IPS DF 6.9 (cell line): ENCODE data around the gene JCAD.

Experiments
- DNase-seq: peaks from one replicate; pipeline ENCODE4 v3.0.0-alpha.2; 2013; ENCODE audit warnings: low read depth, low spot score
- H3K27ac ChIP-seq: one replicate; pipeline ENCODE4 v1.5.1; 2013; ENCODE audit warnings: low read length, control low read depth
- H3K27me3 ChIP-seq: 2 replicates; pipeline ENCODE4 v1.6.1; 2013; ENCODE audit warnings: mild to moderate bottlenecking, low read length; ENCODE audit not compliant: control insufficient read depth, insufficient read depth
- H3K36me3 ChIP-seq: 2 replicates; pipeline ENCODE4 v1.6.1; 2013; ENCODE audit warnings: low read length; ENCODE audit not compliant: control insufficient read depth, insufficient read depth
- H3K4me1 ChIP-seq: 2 replicates; pipeline ENCODE4 v1.6.1; 2013; ENCODE audit warnings: low read length; ENCODE audit not compliant: control insufficient read depth, insufficient read depth
- H3K4me3 ChIP-seq: 2 replicates; pipeline ENCODE4 v1.5.1; 2013; ENCODE audit warnings: mild to moderate bottlenecking, low read length
- H3K9me3 ChIP-seq: 2 replicates; pipeline ENCODE4 v1.6.1; 2013; ENCODE audit warnings: low read length, inconsistent platforms; ENCODE audit not compliant: control insufficient read depth, insufficient read depth
- WGBS: extraction: QIAGEN DNeasy Blood & Tissue Kit; methylation state at CpG from one replicate; pipeline ENCODE4 v1.1.7; 2013; ENCODE audit warnings: mixed read lengths, missing lambda C conversion rate; ENCODE audit not compliant: insufficient read length, insufficient coverage; 5-methylcytosine and 5-hydroxymethylcytosine counted together

Gene JCAD

DNA sequence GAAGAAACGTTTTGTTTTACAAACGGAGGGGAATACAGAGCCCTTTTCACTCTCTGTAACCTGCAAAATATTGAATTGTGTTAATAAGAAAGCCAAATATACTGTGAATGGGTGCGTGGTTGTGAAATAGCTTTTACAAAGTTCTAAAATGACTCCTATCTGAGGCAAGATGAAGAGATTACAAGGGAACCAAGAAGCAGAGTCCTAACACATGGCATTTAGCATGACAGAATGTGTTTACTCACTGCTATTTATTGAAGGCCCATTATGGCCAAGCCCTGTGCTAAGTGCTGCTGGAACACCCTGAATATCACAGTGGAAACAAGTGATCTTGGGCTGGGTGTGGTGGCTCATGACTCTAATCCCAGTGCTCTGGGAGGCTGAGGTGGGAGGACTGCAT, 12.9 kb downstream of the JCAD start:
- Histone ChIP-seq H3K27me3 (no peaks in the 10 kb centered on the region), H3K4me3 (no peak overlapping the region), H3K9me3 (no peaks in the 10 kb centered on the region), H3K4me1 (0 out of 2 replicates have a peak, but pooled peaks cover 3% of the 10 kb centered on the region), H3K36me3 (no peaks in the 10 kb centered on the region), H3K27ac (no peak overlapping the region)
- DNase-seq: no peak
- no CpG with 5 or more reads among the region's 3 CpGs for WGBS

DNA sequence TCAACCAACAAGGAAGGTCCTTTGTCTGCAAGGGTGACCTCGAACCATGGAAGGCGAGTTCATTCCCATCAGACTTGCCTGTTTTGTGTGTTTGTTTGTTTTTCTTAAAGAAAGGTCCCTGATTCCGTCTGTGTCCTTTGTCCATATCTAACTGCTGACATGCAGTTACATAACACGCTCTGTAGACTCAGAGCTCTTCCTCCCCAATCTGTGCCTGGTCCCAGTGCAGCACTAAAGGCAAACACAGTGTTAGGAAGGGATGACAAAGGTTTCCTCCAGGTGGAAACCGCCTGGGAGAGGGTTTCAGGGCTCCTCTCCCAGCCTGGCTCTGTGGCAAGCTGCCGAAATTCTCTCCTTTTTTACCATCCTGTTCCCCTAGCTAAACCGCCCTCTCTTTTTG, 13.4 kb downstream of the JCAD start:
- Histone ChIP-seq H3K9me3 (no peaks in the 10 kb centered on the region), H3K27ac (no peak overlapping the region), H3K27me3 (no peaks in the 10 kb centered on the region), H3K36me3 (no peaks in the 10 kb centered on the region), H3K4me3 (no peak overlapping the region), H3K4me1 (0 out of 2 replicates have a peak, but pooled peaks cover 3% of the 10 kb centered on the region)
- no CpG with 5 or more reads among the region's 7 CpGs for WGBS
- no peak for DNase-seq

DNA sequence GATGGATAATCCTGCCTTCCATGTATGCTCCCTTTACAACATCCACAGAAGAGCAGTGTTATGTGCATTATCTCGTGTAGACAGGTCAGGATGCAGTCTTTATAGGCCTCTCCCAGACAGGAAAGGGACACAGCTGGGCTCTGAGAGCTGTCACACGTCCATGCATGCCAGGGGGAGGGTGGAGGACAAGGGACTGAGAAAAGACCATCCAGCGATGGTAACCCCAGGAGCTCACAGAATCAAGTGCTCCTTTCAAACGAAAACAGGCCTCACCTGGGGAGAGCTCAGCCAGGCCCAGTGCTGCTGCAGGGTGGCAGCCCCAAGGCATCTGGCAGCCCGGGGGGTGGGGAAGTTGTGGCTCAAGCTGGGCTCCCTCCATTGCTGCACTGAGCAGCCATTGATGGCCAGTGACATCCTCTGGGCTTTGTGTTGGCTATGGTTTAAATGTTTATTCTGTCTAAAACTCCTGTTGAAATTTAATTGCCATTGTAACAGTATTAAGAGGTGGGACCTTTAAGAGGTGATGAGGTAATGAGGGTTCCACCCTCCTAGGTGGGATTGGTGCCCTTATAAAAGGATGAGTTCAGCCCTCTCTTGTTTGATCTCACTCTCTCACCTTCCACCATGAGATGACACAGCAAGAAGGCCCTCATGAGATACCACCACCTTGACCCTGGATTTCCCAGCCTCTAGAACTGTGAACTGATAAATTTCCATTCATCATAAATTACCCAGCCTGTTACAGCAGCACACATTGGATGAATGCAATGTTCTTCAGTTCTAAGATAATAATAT, 15.7 kb downstream of the JCAD start:
- no peaks in the 10 kb centered on the region for H3K4me1 ChIP-seq
- WGBS: no CpG with 5 or more reads among the region's 5 CpGs
- H3K27me3 ChIP-seq: no peaks in the 10 kb centered on the region
- H3K27ac ChIP-seq: no peak overlapping the region
- DNase-seq: no peak
- no peaks in the 10 kb centered on the region for H3K9me3 ChIP-seq
- no peak overlapping the region for H3K4me3 ChIP-seq
- no peaks in the 10 kb centered on the region for H3K36me3 ChIP-seq

DNA sequence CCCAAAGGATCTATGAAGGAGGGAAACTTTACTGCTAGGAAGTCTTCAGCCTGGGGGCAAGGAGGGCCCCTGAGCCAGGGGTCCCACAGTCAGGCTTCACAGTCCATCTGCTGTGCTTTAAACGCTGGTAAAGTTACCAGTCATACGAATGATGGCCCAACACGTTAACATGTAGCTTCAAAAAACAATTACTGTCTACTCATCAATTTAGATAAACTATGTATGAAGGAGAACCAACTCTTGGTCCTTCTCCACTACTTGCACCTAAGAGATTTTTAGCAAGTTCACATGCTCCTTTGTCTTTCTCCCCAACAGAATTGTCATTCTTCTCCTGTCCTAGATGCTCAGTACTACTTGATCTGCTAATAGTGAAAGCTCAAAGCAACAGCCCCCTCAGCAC, 16.6 kb downstream of the JCAD start:
- WGBS: no CpG with 5 or more reads among the region's 3 CpGs
- Histone ChIP-seq H3K36me3 (no peaks in the 10 kb centered on the region), H3K9me3 (no peaks in the 10 kb centered on the region), H3K27ac (no peak overlapping the region), H3K27me3 (no peaks in the 10 kb centered on the region), H3K4me3 (no peak overlapping the region), H3K4me1 (no peaks in the 10 kb centered on the region)
- DNase-seq: no peak

DNA sequence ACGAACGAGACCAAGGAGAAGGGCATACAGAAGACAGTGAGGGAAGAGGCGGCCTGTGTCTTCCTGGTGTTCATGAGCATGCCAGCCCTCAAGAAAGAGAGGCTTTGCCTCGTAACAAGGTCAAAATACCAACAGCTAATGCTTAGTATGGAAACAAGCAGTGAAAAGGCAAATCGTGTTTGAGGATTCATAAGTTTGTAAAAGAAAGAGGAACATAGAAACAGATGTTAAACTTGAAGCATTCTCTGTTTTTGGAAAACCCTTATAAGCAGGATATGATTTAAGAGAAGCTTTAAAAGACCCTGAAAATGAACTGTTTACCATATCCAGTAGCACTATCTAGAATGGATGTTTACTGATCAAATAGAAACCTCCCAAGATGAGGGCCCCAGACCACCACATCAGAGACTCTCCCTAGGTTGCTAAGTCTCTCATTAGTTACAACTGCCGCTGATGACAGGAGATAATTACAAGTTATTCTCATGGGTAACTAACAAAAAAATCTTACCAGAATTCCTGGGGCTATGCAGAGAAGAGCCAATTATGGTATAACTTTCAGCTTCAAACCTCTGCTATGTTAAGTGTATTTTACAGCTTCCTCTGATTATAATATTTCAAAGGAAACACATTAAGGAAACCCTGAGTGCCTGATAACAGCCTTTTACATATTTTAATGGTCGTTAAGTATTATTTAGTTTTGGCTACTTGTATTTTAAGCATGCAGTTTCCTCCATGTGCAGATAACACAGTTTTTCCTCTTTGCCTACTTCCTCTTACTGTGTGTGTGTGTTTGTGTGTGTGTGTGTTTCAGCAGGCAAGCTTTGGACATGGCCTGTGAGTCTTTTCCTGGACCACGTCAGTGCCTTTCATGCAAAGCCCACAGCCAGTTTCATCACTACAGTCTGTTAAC, 17.9 kb downstream of the JCAD start:
- no peaks in the 10 kb centered on the region for H3K27me3 ChIP-seq
- H3K9me3 ChIP-seq: no peaks in the 10 kb centered on the region
- no peak overlapping the region for H3K27ac ChIP-seq
- DNase-seq: no peak
- no peak overlapping the region for H3K4me3 ChIP-seq
- H3K4me1 ChIP-seq: no peaks in the 10 kb centered on the region
- no peaks in the 10 kb centered on the region for H3K36me3 ChIP-seq
- no CpG with 5 or more reads among the region's 8 CpGs for WGBS

DNA sequence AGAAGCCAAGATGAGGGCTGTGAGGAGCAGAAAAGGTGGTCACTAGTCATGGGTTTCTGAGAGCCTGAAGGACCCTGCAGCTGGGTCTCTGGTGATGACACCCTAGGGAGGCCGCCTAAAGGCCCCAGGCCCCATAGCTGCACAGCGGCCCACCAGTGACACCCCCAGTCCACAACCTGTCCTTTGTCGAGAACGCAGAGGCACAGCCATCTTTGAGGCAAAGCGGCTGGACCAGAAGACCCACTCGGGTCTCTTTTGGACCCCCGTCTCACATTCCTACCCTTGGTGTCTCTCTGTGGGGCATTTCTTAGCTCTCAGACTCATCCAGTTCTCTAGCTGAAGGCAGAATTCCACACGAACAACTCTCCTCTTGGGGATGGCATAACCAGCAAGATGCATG, 18.8 kb downstream of the JCAD start:
- H3K27me3 ChIP-seq: no peaks in the 10 kb centered on the region
- no peak overlapping the region for H3K4me3 ChIP-seq
- H3K36me3 ChIP-seq: no peaks in the 10 kb centered on the region
- no peaks in the 10 kb centered on the region for H3K4me1 ChIP-seq
- H3K27ac ChIP-seq: no peak overlapping the region
- no peak for DNase-seq
- WGBS: no CpG with 5 or more reads among the region's 8 CpGs
- H3K9me3 ChIP-seq: no peaks in the 10 kb centered on the region

DNA sequence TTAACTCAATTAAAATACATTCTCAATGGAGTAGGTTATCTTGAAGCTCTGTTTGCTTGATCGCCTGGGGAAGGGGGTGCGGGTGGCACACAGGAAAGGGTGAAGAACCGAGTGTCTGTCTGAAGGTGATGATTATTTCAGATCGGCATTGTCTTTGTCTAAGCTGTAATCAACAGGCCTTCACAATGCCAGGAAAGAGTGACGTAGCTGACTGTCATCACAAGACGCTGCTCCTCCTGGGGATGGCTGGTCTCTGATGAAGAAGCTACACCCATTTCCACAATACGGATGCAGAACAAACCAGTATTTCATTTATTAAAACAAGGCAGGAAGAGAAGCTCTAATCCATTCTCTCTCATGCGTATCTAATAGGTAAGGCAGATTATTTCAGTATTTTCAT, 19.4 kb downstream of the JCAD start:
- no peak overlapping the region for H3K4me3 ChIP-seq
- no peak overlapping the region for H3K27ac ChIP-seq
- H3K9me3 ChIP-seq: no peaks in the 10 kb centered on the region
- no peaks in the 10 kb centered on the region for H3K36me3 ChIP-seq
- H3K27me3 ChIP-seq: no peaks in the 10 kb centered on the region
- no peaks in the 10 kb centered on the region for H3K4me1 ChIP-seq
- no peak for DNase-seq
- WGBS: no CpG with 5 or more reads among the region's 8 CpGs

DNA sequence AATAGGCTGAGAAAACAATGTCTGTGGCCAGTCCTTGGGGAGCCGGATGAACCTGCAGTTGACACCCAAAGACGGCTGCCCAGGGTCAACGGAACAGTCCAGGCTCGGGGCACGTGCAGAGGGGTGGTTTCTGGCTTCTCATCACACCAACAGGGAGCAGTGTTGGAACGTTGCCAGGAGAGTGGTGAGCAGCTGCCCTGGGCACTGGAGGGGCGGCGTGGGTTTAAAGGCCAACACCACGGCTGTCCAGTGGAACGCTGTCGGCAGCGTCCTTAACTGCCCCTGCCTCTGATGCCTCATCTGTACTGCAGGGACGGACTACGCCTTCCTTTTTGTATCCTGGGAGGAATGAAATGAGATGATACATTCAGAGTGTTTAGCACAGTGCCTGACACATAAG, 19.8 kb downstream of the JCAD start:
- no peak for DNase-seq
- no peak overlapping the region for H3K4me3 ChIP-seq
- H3K9me3 ChIP-seq: no peaks in the 10 kb centered on the region
- no CpG with 5 or more reads among the region's 14 CpGs for WGBS
- no peak overlapping the region for H3K27ac ChIP-seq
- H3K4me1 ChIP-seq: no peaks in the 10 kb centered on the region
- H3K36me3 ChIP-seq: no peaks in the 10 kb centered on the region
- no peaks in the 10 kb centered on the region for H3K27me3 ChIP-seq

DNA sequence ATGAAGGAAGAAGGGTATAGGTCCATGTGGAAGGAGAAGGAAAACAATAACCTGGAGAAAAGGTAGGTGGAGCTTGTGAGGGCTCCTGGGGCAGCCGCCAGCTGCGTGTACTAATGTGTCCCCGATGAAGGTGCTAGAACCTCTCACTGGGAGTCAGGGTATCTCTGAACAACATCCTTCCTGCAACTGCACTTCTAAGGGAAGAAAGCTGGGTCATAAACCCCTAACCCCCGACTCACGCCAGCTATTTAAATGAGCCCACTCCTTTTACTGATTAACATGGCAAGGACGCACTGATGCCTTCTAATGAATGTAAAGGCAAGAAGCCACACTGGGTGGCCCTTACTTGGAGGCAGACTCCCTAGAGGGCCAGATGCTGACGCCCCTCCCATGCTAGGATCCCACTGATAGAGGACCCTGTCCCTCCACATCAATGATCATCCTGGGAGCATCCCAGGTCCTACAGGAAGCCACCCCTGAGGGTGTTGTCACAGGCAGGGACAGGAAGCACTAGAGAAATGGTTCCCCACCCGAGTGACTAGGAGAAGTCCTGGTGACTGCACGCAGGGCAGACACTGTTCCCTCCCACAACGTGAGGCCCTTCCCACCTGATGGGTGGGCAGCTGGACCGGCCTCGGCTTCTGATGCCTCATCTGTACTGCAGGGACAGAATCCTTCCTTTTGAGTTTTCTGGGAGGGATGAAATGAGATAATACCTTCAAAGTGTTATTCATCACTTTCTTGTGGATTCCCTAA, 20.4 kb downstream of the JCAD start:
- no peak overlapping the region for H3K4me3 ChIP-seq
- H3K9me3 ChIP-seq: no peaks in the 10 kb centered on the region
- no CpG with 5 or more reads among the region's 12 CpGs for WGBS
- no peaks in the 10 kb centered on the region for H3K36me3 ChIP-seq
- no peak for DNase-seq
- no peak overlapping the region for H3K27ac ChIP-seq
- no peaks in the 10 kb centered on the region for H3K4me1 ChIP-seq
- H3K27me3 ChIP-seq: no peaks in the 10 kb centered on the region

DNA sequence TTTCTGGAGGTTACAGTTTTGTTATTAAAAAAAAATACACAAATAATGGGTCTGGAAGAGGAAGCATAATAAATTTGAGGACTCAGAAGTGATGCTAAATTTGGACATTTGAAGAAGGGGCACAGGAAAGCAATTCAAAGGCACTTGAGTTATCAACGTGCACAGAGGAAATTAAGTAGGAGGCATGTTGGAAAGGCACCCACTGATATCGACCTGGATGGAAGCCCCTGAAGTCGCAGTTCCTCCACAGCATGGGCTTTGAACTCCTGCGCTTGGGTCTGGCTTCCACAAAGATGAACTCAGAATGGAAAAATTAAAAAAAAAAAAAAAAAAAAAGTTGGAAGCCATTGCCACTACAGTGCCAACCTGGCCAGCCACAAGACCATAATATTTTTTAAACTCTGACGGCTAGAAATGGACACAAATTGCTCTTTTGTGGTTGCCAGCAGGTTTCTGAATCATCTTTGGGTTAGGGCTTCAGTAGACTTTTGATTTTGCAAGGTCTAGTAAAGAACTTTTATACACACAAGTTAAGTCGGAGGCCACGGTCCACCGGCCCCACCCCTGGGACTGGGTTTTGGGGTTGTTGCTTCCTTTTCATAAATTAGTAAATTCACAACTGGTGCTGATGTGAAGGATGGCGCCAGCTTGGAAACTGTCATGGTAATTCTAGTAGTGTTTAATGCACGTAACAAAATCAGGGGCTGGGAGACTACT, 21.6 kb downstream of the JCAD start:
- no peak for DNase-seq
- H3K4me1 ChIP-seq: no peaks in the 10 kb centered on the region

More for the DNA sequence above, 21.6 kb downstream of the JCAD start:
- Histone ChIP-seq H3K36me3 (no peaks in the 10 kb centered on the region), H3K27me3 (no peaks in the 10 kb centered on the region), H3K27ac (no peak overlapping the region), H3K4me3 (no peak overlapping the region), H3K9me3 (no peaks in the 10 kb centered on the region)
- no CpG with 5 or more reads among the region's 10 CpGs for WGBS
